GM21447 (cell line): ENCODE results near the gene GRK6.

Source experiments
- ATAC-seq: cut with Tn5 transposase; IDR thresholded peaks from one replicate; pipeline ENCODE4 v1.9.1; 2021; ENCODE audit not compliant: unreplicated experiment

The GRK6 gene

GRCh38 chr5:177425196-177425800 lies 1.2 kb upstream of the GRK6 start:
- ATAC-seq: no peak

GRCh38 chr5:177425801-177426565 lies 493 bp upstream of the GRK6 start:
- peak; percentile 68 for ATAC-seq

GRCh38 chr5:177427211-177427822 lies 841 bp downstream of the GRK6 start:
- no peak for ATAC-seq

- no peak for ATAC-seq
Measured at GRCh38 chr5:177427919-177428573, 1.6 kb downstream of the GRK6 start.

- no peak for ATAC-seq
Measured at GRCh38 chr5:177428574-177429217, 2.2 kb downstream of the GRK6 start.

GRCh38 chr5:177429248-177430040 lies 3.0 kb downstream of the GRK6 start:
- no peak for ATAC-seq

- ATAC-seq: no peak
Measured at GRCh38 chr5:177430140-177430951, 3.9 kb downstream of the GRK6 start.

- no peak for ATAC-seq
Measured at GRCh38 chr5:177430972-177431316, 4.5 kb downstream of the GRK6 start.

GRCh38 chr5:177431317-177432142 lies 5.1 kb downstream of the GRK6 start:
- ATAC-seq: peak; percentile 42

GRCh38 chr5:177432143-177432838 lies 5.8 kb downstream of the GRK6 start:
- ATAC-seq: no peak

- ATAC-seq: no peak
Measured at GRCh38 chr5:177432839-177433657, 6.6 kb downstream of the GRK6 start.

GRCh38 chr5:177433658-177434217 lies 7.3 kb downstream of the GRK6 start:
- ATAC-seq: no peak

GRCh38 chr5:177434437-177434836 lies 8.0 kb downstream of the GRK6 start:
- ATAC-seq: no peak

GRCh38 chr5:177434942-177435738 lies 8.7 kb downstream of the GRK6 start:
- ATAC-seq: no peak

GRCh38 chr5:177435847-177436536 lies 9.5 kb downstream of the GRK6 start:
- no peak for ATAC-seq

- ATAC-seq: no peak
Measured at GRCh38 chr5:177437623-177438022, 11.1 kb downstream of the GRK6 start.
